SH-SY5Y (cell line): ENCODE results near the gene MED13L.

Source experiments
- GATA2 ChIP-seq: IDR thresholded peaks from 2 replicates; pipeline ENCODE4 v1.6.1; 2011; ENCODE audit warnings: mild to moderate bottlenecking, low read depth, low read length
- GATA3 ChIP-seq: IDR thresholded peaks from 2 replicates; pipeline ENCODE4 v1.6.1; 2011; ENCODE audit warnings: low read depth, mild to moderate bottlenecking, low read length, moderate library complexity

GRCh38 chr12:116080415-116080814, 197.1 kb downstream of the MED13L start:
- no peak for TF ChIP-seq GATA2
- TF ChIP-seq GATA3, result no peak
